ENCODE data around the gene NADSYN1.

- TF ChIP-seq CTCF (IDR thresholded peaks at IDR 0.05; ENCODE audit: borderline replicate concordance, extremely low read depth, low read length, poor library complexity, severe bottlenecking) (no peak), EZH2 (IDR thresholded peaks at IDR 0.05; ENCODE audit: borderline replicate concordance, low read depth, low read length, severe bottlenecking) (no peak)
Measured at GRCh38 chr11:71525188-71525937, 72.4 kb downstream of the NADSYN1 start.

All from DND-41 (cell line).